GM19397 (cell line): Measurements from ENCODE around the gene AMER1.

Source experiments
- ATAC-seq: cut with Tn5 transposase; IDR thresholded peaks from one replicate; pipeline ENCODE4 v1.9.1; 2021; ENCODE audit warnings: mild to moderate bottlenecking, moderate library complexity; ENCODE audit not compliant: unreplicated experiment

AMER1 gene

GRCh38 chrX:64186974-64187761 is 18.3 kb downstream of the AMER1 start:
- ATAC-seq, result no peak

- ATAC-seq, result no peak
These were observed 21.1 kb downstream of the AMER1 start for GRCh38 chrX:64184396-64184795.

GRCh38 chrX:64182208-64182607 is 23.3 kb downstream of the AMER1 start:
- ATAC-seq, result no peak

- no peak for ATAC-seq
These were observed 28.6 kb downstream of the AMER1 start for GRCh38 chrX:64176876-64177275.

GRCh38 chrX:64169988-64170387 is 35.5 kb downstream of the AMER1 start:
- ATAC-seq, result no peak

- no peak for ATAC-seq
These were observed 52.7 kb downstream of the AMER1 start for GRCh38 chrX:64152857-64153256.

- no peak for ATAC-seq
These were observed 53.6 kb downstream of the AMER1 start for GRCh38 chrX:64151911-64152310.

GRCh38 chrX:64150775-64151174 is 54.7 kb downstream of the AMER1 start:
- ATAC-seq, result no peak
